Muscle layer of colon (tissue), 2 donors: ENCODE results near the gene PSMD2.

ENCODE experiments used
- H3K27ac ChIP-seq: one replicate; pipeline ENCODE4 v1.7.0; 2013; ENCODE audit warnings: low read depth, mild to moderate bottlenecking, low read length, moderate library complexity
- H3K27me3 ChIP-seq, 2 donors: one replicate each; pipeline ENCODE4 v1.7.0; 2013; ENCODE audit warnings: low read length in 2 of 2, mild to moderate bottlenecking in 2 of 2; ENCODE audit not compliant: insufficient read depth in 2 of 2, control insufficient read depth in 1 of 2
- H3K36me3 ChIP-seq: one replicate; pipeline ENCODE4 v1.7.0; 2013; ENCODE audit warnings: mild to moderate bottlenecking, low read length; ENCODE audit not compliant: insufficient read depth
- H3K4me1 ChIP-seq: one replicate; pipeline ENCODE4 v1.7.0; 2013; ENCODE audit warnings: mild to moderate bottlenecking, low read length; ENCODE audit not compliant: insufficient read depth
- H3K4me3 ChIP-seq, 2 donors: one replicate each; pipeline ENCODE4 v1.7.0; 2013; ENCODE audit warnings: low read length in 2 of 2, low read depth in 1 of 2, mild to moderate bottlenecking in 1 of 2, moderate library complexity in 1 of 2
- H3K9ac ChIP-seq: one replicate; pipeline ENCODE4 v1.7.0; 2013; ENCODE audit warnings: low read length
- H3K9me3 ChIP-seq: one replicate; pipeline ENCODE4 v1.7.0; 2013; ENCODE audit warnings: mild to moderate bottlenecking, low read length
- donor health status: abdominal sarcoma.
- donor health status: Adenocarcinoma of cecum.

Gene PSMD2

DNA sequence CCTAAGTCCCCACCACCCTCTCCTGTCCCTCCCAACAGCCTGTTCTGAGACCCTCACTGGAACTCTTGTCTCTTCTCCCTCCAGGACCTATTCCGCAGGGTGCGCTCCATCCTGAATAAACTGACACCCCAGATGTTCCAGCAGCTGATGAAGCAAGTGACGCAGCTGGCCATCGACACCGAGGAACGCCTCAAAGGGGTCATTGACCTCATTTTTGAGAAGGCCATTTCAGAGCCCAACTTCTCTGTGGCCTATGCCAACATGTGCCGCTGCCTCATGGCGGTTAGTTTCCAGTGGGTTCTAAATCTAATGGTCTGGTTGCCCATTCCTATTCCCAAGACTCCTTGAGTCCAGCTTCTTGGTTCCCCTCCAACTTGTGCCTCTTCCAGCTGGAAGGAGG lies 24.7 kb downstream of the PSMD2 start:
- Histone ChIP-seq H3K27me3 (no peaks in the 10 kb centered on the region), H3K9me3 (no peaks in the 10 kb centered on the region), H3K36me3 (peaks cover 84% of the 10 kb centered on the region), H3K4me1 (peaks cover 26% of the 10 kb centered on the region), H3K4me3 (no peak overlapping the region), H3K27ac (no peak overlapping the region), H3K9ac (no peak overlapping the region)

GRCh38 chr3:184325269-184325668 lies 26.2 kb downstream of the PSMD2 start:
- Histone ChIP-seq H3K27me3 (no peaks in the 10 kb centered on the region), H3K36me3 (peaks cover 100% of the 10 kb centered on the region), H3K4me3 (no peak overlapping the region), H3K27ac (no peak overlapping the region), H3K9me3 (no peaks in the 10 kb centered on the region), H3K9ac (no peak overlapping the region), H3K4me1 (peaks cover 13% of the 10 kb centered on the region)

- H3K9me3 ChIP-seq: no peaks in the 10 kb centered on the region
- H3K4me3 ChIP-seq: no peak overlapping the region
- H3K36me3 ChIP-seq: peaks cover 98% of the 10 kb centered on the region
- peaks cover 7% of the 10 kb centered on the region for H3K4me1 ChIP-seq
- no peaks in the 10 kb centered on the region for H3K27me3 ChIP-seq
- H3K27ac ChIP-seq: no peak overlapping the region
- H3K9ac ChIP-seq: no peak overlapping the region
These were observed 26.8 kb downstream of the PSMD2 start for GRCh38 chr3:184325715-184326369.

- Histone ChIP-seq H3K4me3 (no peak overlapping the region), H3K4me1 (no peaks in the 10 kb centered on the region), H3K9ac (no peak overlapping the region), H3K27ac (no peak overlapping the region), H3K9me3 (no peaks in the 10 kb centered on the region), H3K36me3 (peaks cover 98% of the 10 kb centered on the region), H3K27me3 (no peaks in the 10 kb centered on the region)
These were observed 28.1 kb downstream of the PSMD2 start for GRCh38 chr3:184327171-184327570.

DNA sequence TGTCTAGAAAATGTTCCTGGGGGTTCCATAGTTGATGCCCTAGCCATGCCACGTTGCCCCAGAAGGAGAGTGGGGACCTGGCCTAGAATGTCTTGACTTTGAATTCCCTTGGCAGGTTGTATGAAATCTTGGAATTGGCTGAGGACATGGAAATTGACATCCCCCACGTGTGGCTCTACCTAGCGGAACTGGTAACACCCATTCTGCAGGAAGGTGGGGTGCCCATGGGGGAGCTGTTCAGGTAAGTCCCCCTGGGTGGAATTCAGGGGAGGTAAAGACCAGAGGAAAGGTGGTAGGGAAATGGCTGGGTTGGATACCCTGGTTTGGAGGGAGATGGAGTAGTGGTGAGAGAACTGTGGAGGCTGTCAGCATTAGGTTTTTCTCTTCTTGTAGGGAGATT lies 29.5 kb downstream of the PSMD2 start:
- Histone ChIP-seq H3K9me3 (no peaks in the 10 kb centered on the region), H3K4me3 (no peak overlapping the region), H3K27me3 (no peaks in the 10 kb centered on the region), H3K36me3 (peaks cover 98% of the 10 kb centered on the region), H3K4me1 (no peaks in the 10 kb centered on the region), H3K27ac (no peak overlapping the region), H3K9ac (no peak overlapping the region)

GRCh38 chr3:184332370-184333090 lies 33.5 kb downstream of the PSMD2 start:
- no peak overlapping the region for H3K4me3 ChIP-seq
- H3K27me3 ChIP-seq: no peaks in the 10 kb centered on the region
- no peak overlapping the region for H3K9ac ChIP-seq
- no peak overlapping the region for H3K27ac ChIP-seq
- no peaks in the 10 kb centered on the region for H3K9me3 ChIP-seq
- H3K36me3 ChIP-seq: peaks cover 75% of the 10 kb centered on the region
- H3K4me1 ChIP-seq: peaks cover 13% of the 10 kb centered on the region

- H3K4me1 ChIP-seq: peaks cover 19% of the 10 kb centered on the region
- no peaks in the 10 kb centered on the region for H3K9me3 ChIP-seq
- H3K4me3 ChIP-seq: no peak overlapping the region
- H3K36me3 ChIP-seq: peaks cover 69% of the 10 kb centered on the region
- H3K27me3 ChIP-seq: no peaks in the 10 kb centered on the region
- H3K9ac ChIP-seq: no peak overlapping the region
- H3K27ac ChIP-seq: no peak overlapping the region
These were observed 34.1 kb downstream of the PSMD2 start for GRCh38 chr3:184333190-184333589.

GRCh38 chr3:184333700-184334099 lies 34.7 kb downstream of the PSMD2 start:
- Histone ChIP-seq H3K27me3 (no peaks in the 10 kb centered on the region), H3K9ac (no peak overlapping the region), H3K4me3 (no peak overlapping the region), H3K36me3 (peaks cover 64% of the 10 kb centered on the region), H3K27ac (no peak overlapping the region), H3K4me1 (peaks cover 22% of the 10 kb centered on the region), H3K9me3 (no peaks in the 10 kb centered on the region)

- no peaks in the 10 kb centered on the region for H3K9me3 ChIP-seq
- peaks cover 32% of the 10 kb centered on the region for H3K4me1 ChIP-seq
- H3K36me3 ChIP-seq: peaks cover 55% of the 10 kb centered on the region
- no peak overlapping the region for H3K4me3 ChIP-seq
- H3K9ac ChIP-seq: no peak overlapping the region
- peak overlapping the region; percentile 86 for H3K27ac ChIP-seq
- H3K27me3 ChIP-seq: no peaks in the 10 kb centered on the region
These were observed 35.6 kb downstream of the PSMD2 start for GRCh38 chr3:184334470-184335158.

- no peaks in the 10 kb centered on the region for H3K27me3 ChIP-seq
- H3K4me1 ChIP-seq: peaks cover 34% of the 10 kb centered on the region
- H3K4me3 ChIP-seq: peak overlapping the region in 1 of 2 donors; percentile 87
- peak overlapping the region; percentile 27 for H3K9ac ChIP-seq
- H3K27ac ChIP-seq: peak overlapping the region; percentile 86
- H3K36me3 ChIP-seq: peaks cover 48% of the 10 kb centered on the region
- no peaks in the 10 kb centered on the region for H3K9me3 ChIP-seq
These were observed 36.2 kb downstream of the PSMD2 start for GRCh38 chr3:184335291-184335660.

DNA sequence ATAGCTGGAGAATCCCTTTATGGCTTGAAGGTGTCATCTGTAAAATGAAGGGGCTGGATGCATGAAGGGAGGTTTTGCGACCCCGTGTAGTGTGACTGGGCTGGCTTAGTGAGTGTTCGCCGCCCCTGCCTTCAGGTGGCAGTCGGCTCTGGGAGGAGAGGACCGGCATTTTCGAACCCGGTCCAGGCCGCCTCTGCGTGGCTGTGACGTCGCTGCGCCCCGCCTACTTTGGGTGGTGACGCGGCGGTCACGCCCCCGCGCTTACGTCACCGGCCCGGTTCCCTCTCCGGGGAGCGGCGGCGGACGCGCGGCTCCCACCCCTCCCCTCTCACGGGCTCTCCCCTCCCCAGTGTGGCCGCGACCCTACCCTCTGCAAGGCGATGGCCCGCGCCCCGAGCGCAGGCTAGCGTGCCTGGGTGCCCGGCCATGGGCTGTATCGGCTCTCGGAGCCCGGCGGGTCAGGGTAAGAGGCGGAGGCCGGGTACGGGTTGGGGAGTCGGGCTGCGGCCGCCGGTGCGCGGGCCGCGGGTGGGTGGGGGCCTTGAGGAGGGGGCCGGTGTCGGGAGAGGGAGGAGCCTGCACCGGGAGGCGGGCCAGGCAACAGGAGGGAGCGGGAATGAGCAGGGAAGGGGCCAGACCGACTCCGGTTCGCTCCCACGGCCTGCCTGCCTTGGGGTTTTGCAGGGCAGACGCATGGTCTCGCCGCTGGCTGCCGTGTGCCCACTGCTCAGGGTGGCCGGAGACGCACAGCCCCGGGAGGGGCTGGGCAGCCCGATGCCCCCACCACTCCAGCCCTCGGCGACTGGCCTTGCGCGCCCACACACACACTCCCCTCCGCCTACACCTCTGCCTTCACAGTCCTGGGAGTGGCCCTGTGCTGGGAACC lies 36.9 kb downstream of the PSMD2 start:
- Histone ChIP-seq H3K4me3 (peak overlapping the region; percentile 82 to 87), H3K9me3 (no peaks in the 10 kb centered on the region), H3K9ac (peak overlapping the region; percentile 98), H3K4me1 (peaks cover 34% of the 10 kb centered on the region), H3K27ac (peak overlapping the region; percentile 86), H3K36me3 (peaks cover 44% of the 10 kb centered on the region), H3K27me3 (no peaks in the 10 kb centered on the region)
